SU-DHL-6 (cell line): Measurements from ENCODE around the gene ITGB6.
A peak's percentile ranks its signal among the peaks of the same experiment; 100 is the strongest.

Source experiments
- H2AFZ ChIP-seq: fragments of 200-600 bp; sonication (generic); 2 replicates; pipeline ENCODE4 v1.6.1; 2014; ENCODE audit warnings: low read depth, mild to moderate bottlenecking, moderate library complexity, mixed read lengths, antibody characterized with exemption, low read length; ENCODE audit not compliant: severe bottlenecking
- H3F3A ChIP-seq: fragments of 200-600 bp; shearing (Covaris generic); 2 replicates; pipeline ENCODE4 v1.6.0; 2016; ENCODE audit warnings: antibody characterized with exemption, mild to moderate bottlenecking; ENCODE audit not compliant: insufficient read depth
- H3K27ac ChIP-seq: fragments of 200-600 bp; sonication (generic); 2 replicates; pipeline ENCODE4 v1.5.1; 2016; ENCODE audit warnings: low read depth, mild to moderate bottlenecking, low read length, moderate library complexity, mixed read lengths
- H3K27me3 ChIP-seq: fragments of 200-600 bp; sonication (generic), shearing (Covaris generic); 2 replicates; pipeline ENCODE4 v1.6.0; 2014; ENCODE audit warnings: mild to moderate bottlenecking, low read length
- H3K36me3 ChIP-seq: fragments of 200-600 bp; sonication (generic); 2 replicates; pipeline ENCODE4 v1.6.1; 2014; ENCODE audit warnings: mild to moderate bottlenecking, low read length, mixed read lengths
- H3K4me2 ChIP-seq: fragments of 300-600, 200-600 bp; shearing (Covaris generic), sonication (generic); 2 replicates; pipeline ENCODE4 v1.6.0; 2014; ENCODE audit warnings: low read length, low read depth, mild to moderate bottlenecking; ENCODE audit not compliant: poor library complexity, severe bottlenecking
- H3K4me3 ChIP-seq: fragments of 200-600 bp; sonication (generic); 2 replicates; pipeline ENCODE4 v1.5.1; 2014; ENCODE audit warnings: antibody characterized with exemption, low read length, mild to moderate bottlenecking, mixed read lengths; ENCODE audit not compliant: insufficient read depth, poor library complexity, severe bottlenecking
- H3K79me2 ChIP-seq: fragments of 200-600 bp; sonication (generic); 2 replicates; pipeline ENCODE4 v1.6.1; 2014; ENCODE audit warnings: mild to moderate bottlenecking, low read length, moderate library complexity; ENCODE audit not compliant: insufficient read depth
- H3K9ac ChIP-seq: fragments of 200-600 bp; sonication (generic); 2 replicates; pipeline ENCODE4 v1.7.0; 2014; ENCODE audit warnings: mild to moderate bottlenecking, low read length
- H3K9me2 ChIP-seq: fragments of 200-600 bp; sonication (generic); replicated peaks from 2 replicates; pipeline ENCODE4 v1.6.1; 2014; ENCODE audit warnings: low read length; ENCODE audit not compliant: insufficient read depth
- H3K9me3 ChIP-seq: fragments of 200-600 bp; sonication (generic); 2 replicates; pipeline ENCODE4 v1.6.1; 2014; ENCODE audit warnings: low read length, mixed read lengths; ENCODE audit not compliant: insufficient read depth
- H4K20me1 ChIP-seq: fragments of 200-600 bp; sonication (generic); 2 replicates; pipeline ENCODE4 v1.6.1; 2014; ENCODE audit warnings: low read depth, mild to moderate bottlenecking, antibody characterized with exemption, low read length, moderate library complexity, mixed read lengths
- CTCF ChIP-seq: fragments of 200-600 bp; sonication (generic); IDR thresholded peaks from one replicate; pipeline ENCODE4 v1.5.1; 2017; ENCODE audit warnings: antibody characterized with exemption, mild to moderate bottlenecking, low read length, moderate library complexity; ENCODE audit not compliant: insufficient read depth, poor library complexity, severe bottlenecking
- EZH2phosphoT487 ChIP-seq: fragments of 200-600 bp; sonication (generic), shearing (Covaris generic); conservative IDR thresholded peaks from 2 replicates; pipeline ENCODE4 v1.6.1; 2018; ENCODE audit warnings: mild to moderate bottlenecking, antibody characterized with exemption, low read length, moderate library complexity, mixed read lengths

Gene ITGB6

GRCh38 chr2:160111951-160112798, 87.9 kb downstream of the ITGB6 start:
- no peaks in the 10 kb centered on the region for H3K36me3 ChIP-seq
- H3K27me3 ChIP-seq = no peaks in the 10 kb centered on the region
- no peak overlapping the region for H3K4me2 ChIP-seq
- H3K9ac ChIP-seq = no peak overlapping the region
- H3K9me3 ChIP-seq = no peaks in the 10 kb centered on the region
- no peak overlapping the region for H3K27ac ChIP-seq
- no peaks in the 10 kb centered on the region for H3F3A ChIP-seq
- no peak for TF ChIP-seq CTCF
- no peak for TF ChIP-seq EZH2phosphoT487
- no peak overlapping the region for H3K4me3 ChIP-seq
- no peaks in the 10 kb centered on the region for H3K79me2 ChIP-seq
- H2AFZ ChIP-seq = no peak overlapping the region
- H4K20me1 ChIP-seq = no peaks in the 10 kb centered on the region
- no peaks in the 10 kb centered on the region for H3K9me2 ChIP-seq

- no peaks in the 10 kb centered on the region for H4K20me1 ChIP-seq
- no peaks in the 10 kb centered on the region for H3K36me3 ChIP-seq
- no peak overlapping the region for H3K9ac ChIP-seq
- H3K27me3 ChIP-seq = no peaks in the 10 kb centered on the region
- no peak overlapping the region for H2AFZ ChIP-seq
- no peak overlapping the region for H3K4me2 ChIP-seq
- no peak overlapping the region for H3K27ac ChIP-seq
- H3K4me3 ChIP-seq = no peak overlapping the region
- no peaks in the 10 kb centered on the region for H3F3A ChIP-seq
- no peak for TF ChIP-seq EZH2phosphoT487
- TF ChIP-seq CTCF = no peak
- H3K9me2 ChIP-seq = no peaks in the 10 kb centered on the region
- no peaks in the 10 kb centered on the region for H3K9me3 ChIP-seq
- H3K79me2 ChIP-seq = no peaks in the 10 kb centered on the region
These were observed 89.3 kb downstream of the ITGB6 start for GRCh38 chr2:160110674-160111239.

- Histone ChIP-seq H3K27ac (no peak overlapping the region), H3K79me2 (no peaks in the 10 kb centered on the region), H3K4me2 (no peak overlapping the region), H3F3A (no peaks in the 10 kb centered on the region), H3K36me3 (no peaks in the 10 kb centered on the region), H3K9me3 (no peaks in the 10 kb centered on the region), H3K27me3 (no peaks in the 10 kb centered on the region), H3K4me3 (no peak overlapping the region), H4K20me1 (no peaks in the 10 kb centered on the region), H3K9me2 (no peaks in the 10 kb centered on the region), H2AFZ (no peak overlapping the region), H3K9ac (no peak overlapping the region)
- TF ChIP-seq EZH2phosphoT487 = no peak
- TF ChIP-seq CTCF = peak; percentile 66
These were observed 90.0 kb downstream of the ITGB6 start for GRCh38 chr2:160109939-160110673.
